H1 (cell line): ENCODE data around the gene SPSB2. TPM values are rescaled to one million over a fixed set of nuclear protein-coding genes. Genes with fewer than 3 reads are reported as not detected.
A peak's percentile ranks its signal among the peaks of the same experiment; 100 is the strongest.

Experiments used
- EZH2 ChIP-seq: fragments of 200-600 bp; sonication (generic); IDR thresholded peaks from 2 replicates; pipeline ENCODE4 v1.7.1; 2012; ENCODE audit warnings: low read depth, mild to moderate bottlenecking, moderate library complexity, low read length, inconsistent platforms; ENCODE audit not compliant: severe bottlenecking
- FOSL1 ChIP-seq: IDR thresholded peaks from 2 replicates; pipeline ENCODE4 v1.6.1; 2011; ENCODE audit warnings: mild to moderate bottlenecking, low read depth, low read length, moderate library complexity; ENCODE audit not compliant: insufficient read depth
- GTF2F1 ChIP-seq: IDR thresholded peaks from 2 replicates; pipeline ENCODE4 v1.6.1; 2012; ENCODE audit warnings: low read depth, low read length, improper control_type of control experiment, borderline replicate concordance
- JUND ChIP-seq: IDR thresholded peaks from 2 replicates; pipeline ENCODE4 v1.6.1; 2011; ENCODE audit warnings: mild to moderate bottlenecking, improper control_type of control experiment, low read length
- KDM1A ChIP-seq: fragments of 200-600, 300-600 bp; sonication (generic); IDR thresholded peaks from 2 replicates; pipeline ENCODE4 v1.7.1; 2016; ENCODE audit warnings: mild to moderate bottlenecking, low read length, borderline replicate concordance
- KDM4A ChIP-seq: IDR thresholded peaks from one replicate; pipeline ENCODE4 v1.7.1; 2012; ENCODE audit warnings: low read depth, mild to moderate bottlenecking, moderate library complexity, low read length, inconsistent platforms; ENCODE audit not compliant: severe bottlenecking
- KDM5A ChIP-seq: fragments of 200-600 bp; IDR thresholded peaks from 2 replicates; pipeline ENCODE4 v1.7.1; 2012; ENCODE audit warnings: mild to moderate bottlenecking, low read length, inconsistent platforms, mixed read lengths
- MAFK ChIP-seq: IDR thresholded peaks from 2 replicates; pipeline ENCODE4 v1.6.1; 2012; ENCODE audit warnings: low read depth, mild to moderate bottlenecking, improper control_type of control experiment, low read length
- NRF1 ChIP-seq: IDR thresholded peaks from 2 replicates; pipeline ENCODE4 v1.6.1; 2011; ENCODE audit warnings: mild to moderate bottlenecking, low read depth, low read length, improper control_type of control experiment
- POLR2AphosphoS5 ChIP-seq: IDR thresholded peaks from 2 replicates; pipeline ENCODE4 v1.6.1; 2011; ENCODE audit warnings: low read depth, low read length
- POU5F1 ChIP-seq: IDR thresholded peaks from 2 replicates; pipeline ENCODE4 v1.6.1; 2011; ENCODE audit warnings: low read depth, mild to moderate bottlenecking, low read length, moderate library complexity
- RFX5 ChIP-seq: IDR thresholded peaks from 2 replicates; pipeline ENCODE4 v1.6.1; 2011; ENCODE audit warnings: low read depth, low read length, improper control_type of control experiment, borderline replicate concordance
- SAP30 ChIP-seq: fragments of 300-600 bp; sonication (generic); IDR thresholded peaks from 2 replicates; pipeline ENCODE4 v1.7.1; 2012; ENCODE audit warnings: low read length, moderate library complexity, mild to moderate bottlenecking, inconsistent platforms; ENCODE audit not compliant: insufficient read depth, insufficient replicate concordance
- SIX5 ChIP-seq: IDR thresholded peaks from 2 replicates; pipeline ENCODE4 v1.6.1; 2011; ENCODE audit warnings: mild to moderate bottlenecking, low read depth, low read length
- SP1 ChIP-seq: IDR thresholded peaks from 2 replicates; pipeline ENCODE4 v1.6.1; 2011; ENCODE audit warnings: low read depth, low read length
- SUZ12 ChIP-seq: fragments of 200-600 bp; sonication (generic); IDR thresholded peaks from 2 replicates; pipeline ENCODE4 v1.6.1; 2012; ENCODE audit warnings: mild to moderate bottlenecking, inconsistent platforms, low read length, moderate library complexity, mixed read lengths
- TAF7 ChIP-seq: optimal IDR thresholded peaks from 2 replicates; pipeline ENCODE3; 2011; ENCODE audit warnings: low read depth, mild to moderate bottlenecking, inconsistent platforms, low read length, moderate library complexity, borderline replicate concordance
- polyA plus RNA-seq, 7 experiments: library from polyadenylated mRNA; depleted of rRNA in 3 of 7; stranded (reverse) in 5 of 7; unstranded in 2 of 7; fragments of >200 nt in 5 of 7; fragments of 200-250 nt in 2 of 7; gene quantifications; 1 replicate in 5 of 7; 2 replicates in 1 of 7; 4 replicates in 1 of 7; pipeline versions ENCODE4 v1.2.1 to v1.2.3, GENCODE V29; 2011 to 2013; ENCODE audit warnings: missing spikeins in 2 of 7, mixed read lengths in 2 of 7
- total RNA-seq: library from RNA; stranded (reverse); fragmentation: NEBNext Ultra II Directional; extraction: Animal tissue kit (Norgen Biotek cat#: 25700); gene quantifications from 2 replicates; pipeline ENCODE4 v1.2.1, GENCODE V29; 2021

Gene SPSB2
- total and polyA plus RNA-seq, 2 of the 8 experiments (the other 6 are each of a cell fraction or from before 2014, with no cell fraction given) = 13.0 to 23.2 TPM

DNA sequence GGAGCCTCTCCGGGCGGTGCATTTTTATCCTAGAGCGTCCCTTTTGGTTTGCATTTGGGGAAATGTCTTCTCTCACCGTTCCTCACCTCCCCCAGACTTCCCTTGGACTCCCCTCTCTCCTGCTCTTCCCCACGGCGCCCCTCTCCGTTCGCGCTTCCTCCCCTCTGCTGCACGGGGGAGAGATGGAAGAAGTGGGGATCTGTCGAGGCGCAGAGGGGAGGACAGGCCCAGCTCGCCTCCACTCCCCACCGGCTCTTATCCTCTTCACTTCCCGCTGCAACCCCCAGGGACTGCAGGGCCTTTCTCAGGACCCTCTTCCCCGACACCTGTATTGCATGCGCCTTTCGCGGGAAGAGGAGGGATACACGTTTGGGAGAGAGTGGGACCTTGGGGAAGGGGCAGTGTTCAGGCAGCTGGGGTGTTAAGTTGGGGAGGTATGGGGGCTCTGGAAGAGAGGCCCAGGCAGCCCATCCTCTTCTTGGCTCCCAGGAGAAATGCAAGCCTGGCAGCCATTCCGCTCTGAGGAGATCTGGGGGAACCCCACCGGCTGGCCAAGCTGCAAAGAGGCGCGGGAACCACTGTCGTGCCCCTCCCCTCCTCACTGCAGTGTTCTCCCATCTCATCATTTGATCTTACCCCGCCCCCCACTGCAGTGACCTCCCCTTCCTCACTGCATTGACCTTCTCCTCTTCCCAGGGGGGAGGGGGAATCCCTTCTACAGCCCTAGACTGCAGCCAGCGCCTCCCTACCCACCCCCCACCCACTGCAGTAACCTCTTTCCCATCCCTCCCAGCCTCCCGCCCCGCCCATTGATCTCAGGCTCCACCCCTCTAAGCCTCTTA, 42.1 kb upstream of the SPSB2 start (continued):
- TF ChIP-seq JUND = no peak
- TF ChIP-seq POLR2AphosphoS5 = no peak
- TF ChIP-seq POU5F1 = no peak
- TF ChIP-seq MAFK = no peak
- no peak for TF ChIP-seq KDM1A
- peak; percentile 48 for TF ChIP-seq KDM4A
- no peak for TF ChIP-seq GTF2F1
- TF ChIP-seq SUZ12 = no peak
- TF ChIP-seq RFX5 = no peak
- TF ChIP-seq KDM5A = no peak
- TF ChIP-seq FOSL1 = no peak
- no peak for TF ChIP-seq SIX5
- no peak for TF ChIP-seq NRF1
- no peak for TF ChIP-seq SP1
- TF ChIP-seq EZH2 = no peak
- peak; percentile 72 for TF ChIP-seq SAP30
- TF ChIP-seq TAF7 = no peak
